Liver (tissue), 9 donors: ENCODE measurements around the gene ENGASE. TPM values are rescaled to one million over a fixed set of nuclear protein-coding genes. Genes with fewer than 3 reads are reported as not detected.

Experiments
- DNase-seq: peaks from one replicate; pipeline ENCODE4 v3.0.0-alpha.2; 2017; ENCODE audit warnings: low spot score
- H3K27ac ChIP-seq, 2 donors: one replicate each; pipeline ENCODE4 v1.7.0; 2013; ENCODE audit warnings: inconsistent platforms in 2 of 2, low read length in 2 of 2, control low read depth in 1 of 2, low read depth in 1 of 2, mild to moderate bottlenecking in 1 of 2
- H3K27me3 ChIP-seq, 4 donors: one replicate each; pipeline versions ENCODE4 v1.6.1 to v1.7.0; 2013; ENCODE audit warnings: low read length in 3 of 4, inconsistent platforms in 1 of 4, mild to moderate bottlenecking in 1 of 4, moderate library complexity in 1 of 4; ENCODE audit not compliant: control insufficient read depth in 4 of 4, insufficient read depth in 4 of 4
- H3K36me3 ChIP-seq, 4 donors: one replicate each; pipeline versions ENCODE4 v1.6.1 to v1.7.0; 2013; ENCODE audit warnings: low read length in 3 of 4, mild to moderate bottlenecking in 3 of 4, low read depth in 1 of 4, moderate library complexity in 1 of 4; ENCODE audit not compliant: control insufficient read depth in 4 of 4, insufficient read depth in 3 of 4
- H3K4me1 ChIP-seq, 4 donors: one replicate each; pipeline versions ENCODE4 v1.6.1 to v1.7.0; 2013; ENCODE audit warnings: low read length in 3 of 4, mild to moderate bottlenecking in 3 of 4, moderate library complexity in 1 of 4; ENCODE audit not compliant: control insufficient read depth in 4 of 4, insufficient read depth in 4 of 4
- H3K4me3 ChIP-seq, 3 donors: one replicate each; pipeline versions ENCODE4 v1.6.1 to v1.7.0; 2013; ENCODE audit warnings: low read length in 3 of 3, control low read depth in 1 of 3, low read depth in 1 of 3, mild to moderate bottlenecking in 1 of 3
- H3K9ac ChIP-seq, 2 donors: one replicate each; pipeline ENCODE4 v1.7.0; 2013; ENCODE audit warnings: low read length in 2 of 2, mild to moderate bottlenecking in 2 of 2, moderate library complexity in 2 of 2, control low read depth in 1 of 2, low read depth in 1 of 2
- H3K9me3 ChIP-seq, 4 donors: one replicate each; pipeline versions ENCODE4 v1.6.1 to v1.7.0; 2013; ENCODE audit warnings: low read length in 3 of 4; ENCODE audit not compliant: control insufficient read depth in 4 of 4
- ATF3 ChIP-seq: IDR thresholded peaks from 2 replicates; pipeline ENCODE4 v1.6.1; 2016; ENCODE audit warnings: antibody characterized with exemption
- CTCF ChIP-seq: fragments of 150-350 bp; IDR thresholded peaks from 2 replicates; pipeline ENCODE4 v1.5.1; 2017; ENCODE audit warnings: improper control_type of control experiment, low read depth, low read length; ENCODE audit not compliant: missing input control
- EGR1 ChIP-seq, 2 donors: IDR thresholded peaks; 2 replicates each; pipeline ENCODE4 v1.6.1; 2016 to 2018; ENCODE audit warnings: antibody characterized with exemption in 2 of 2, low read depth in 2 of 2
- FOXA1 ChIP-seq: IDR thresholded peaks from 2 replicates; pipeline ENCODE4 v1.6.1; 2016; ENCODE audit warnings: antibody characterized with exemption
- FOXA2 ChIP-seq: IDR thresholded peaks from 2 replicates; pipeline ENCODE4 v1.6.1; 2016; ENCODE audit warnings: antibody characterized with exemption
- GABPA ChIP-seq, 2 donors: IDR thresholded peaks in 1 of 2; conservative IDR thresholded peaks in 1 of 2; 2 replicates each; pipeline ENCODE4 v1.6.1; 2016; ENCODE audit warnings: antibody characterized with exemption in 2 of 2, mild to moderate bottlenecking in 1 of 2, moderate library complexity in 1 of 2
- HNF4A ChIP-seq, 2 donors: conservative IDR thresholded peaks; 2 replicates each; pipeline ENCODE4 v1.6.1; 2016; ENCODE audit warnings: antibody characterized with exemption in 2 of 2, mild to moderate bottlenecking in 2 of 2
- HNF4G ChIP-seq: IDR thresholded peaks from 2 replicates; pipeline ENCODE4 v1.6.1; 2016; ENCODE audit warnings: antibody characterized with exemption
- JUND ChIP-seq, 2 donors: IDR thresholded peaks; 2 replicates each; pipeline ENCODE4 v1.6.1; 2016; ENCODE audit warnings: antibody characterized with exemption in 2 of 2
- MAX ChIP-seq: IDR thresholded peaks from 2 replicates; pipeline ENCODE4 v1.6.1; 2016; ENCODE audit warnings: antibody characterized with exemption
- NR2F2 ChIP-seq: IDR thresholded peaks from 2 replicates; pipeline ENCODE4 v1.6.1; 2016; ENCODE audit warnings: antibody characterized with exemption
- RAD21 ChIP-seq, 2 donors: IDR thresholded peaks; 2 replicates each; pipeline ENCODE4 v1.6.1; 2016; ENCODE audit warnings: antibody characterized with exemption in 2 of 2, mild to moderate bottlenecking in 2 of 2
- RXRA ChIP-seq, 2 donors: IDR thresholded peaks; 2 replicates each; pipeline ENCODE4 v1.6.1; 2017 to 2018; ENCODE audit warnings: antibody characterized with exemption in 2 of 2, mild to moderate bottlenecking in 1 of 2
- SP1 ChIP-seq: IDR thresholded peaks from 2 replicates; pipeline ENCODE4 v1.6.1; 2018; ENCODE audit warnings: antibody characterized with exemption, mild to moderate bottlenecking
- TAF1 ChIP-seq: conservative IDR thresholded peaks from 2 replicates; pipeline ENCODE4 v1.6.1; 2016; ENCODE audit warnings: antibody characterized with exemption, mild to moderate bottlenecking
- YY1 ChIP-seq: IDR thresholded peaks from 2 replicates; pipeline ENCODE4 v1.6.1; 2016; ENCODE audit warnings: antibody characterized with exemption, mild to moderate bottlenecking
- ZBTB33 ChIP-seq: IDR thresholded peaks from 2 replicates; pipeline ENCODE4 v1.6.1; 2016; ENCODE audit warnings: antibody characterized with exemption
- WGBS: extraction: QIAGEN DNeasy Blood & Tissue Kit; methylation state at CpG from one replicate; pipeline ENCODE4 v1.1.7; 2013; 5-methylcytosine and 5-hydroxymethylcytosine counted together
- polyA plus RNA-seq, 2 donors: library from polyadenylated mRNA; stranded (reverse) in 1 of 2; unstranded in 1 of 2; fragments of 200-250 nt in 1 of 2; fragments of >200 nt in 1 of 2; fragmentation: Nextera tagmentation in 1 of 2; extraction: Ambion mirVana in 1 of 2; gene quantifications; one replicate each; pipeline versions ENCODE4 v1.2.1 to v1.2.3, GENCODE V29; 2013 to 2015
- total RNA-seq, 2 donors: library from RNA; depleted of rRNA; stranded (reverse); fragments of >200 nt; gene quantifications; one replicate each; pipeline ENCODE4 v1.2.3, GENCODE V29; 2014
- donor health status: healthy.
- donor health status: healthy.
- donor health status: healthy.
- donor health status: healthy.
- donor health status: healthy.

ENGASE gene
- total and polyA plus RNA-seq, 4 donors: 5.2 to 33.6 (median 7.8) TPM

GRCh38 chr17:79071161-79071740, 3.4 kb upstream of the ENGASE start:
- no peaks in the 10 kb centered on the region for H3K27me3 ChIP-seq
- H3K9me3 ChIP-seq: no peaks in the 10 kb centered on the region
- H3K4me3 ChIP-seq: no peak overlapping the region
- no peak overlapping the region for H3K27ac ChIP-seq
- WGBS: 93% methylated on average over 6 of the region's 6 CpGs
- H3K36me3 ChIP-seq: no peaks in the 10 kb centered on the region
- TF ChIP-seq MAX (no peak), JUND (IDR thresholded peaks at IDR 0.05) (no peak), HNF4A (conservative IDR thresholded peaks at IDR 0.05) (no peak), ZBTB33 (no peak), FOXA1 (no peak), ATF3 (no peak), YY1 (no peak), NR2F2 (no peak), TAF1 (no peak), RXRA (IDR thresholded peaks at IDR 0.05) (no peak), GABPA (IDR thresholded peaks at IDR 0.05 in 1 of 2, conservative IDR thresholded peaks at IDR 0.05 in 1 of 2) (no peak)
- DNase-seq: no peak
- H3K9ac ChIP-seq: no peak overlapping the region
- H3K4me1 ChIP-seq: peaks cover 5 to 12% (median 7%) of the 10 kb centered on the region in 4 donors

- Histone ChIP-seq H3K27ac (no peak overlapping the region), H3K9me3 (no peaks in the 10 kb centered on the region), H3K4me3 (no peak overlapping the region), H3K27me3 (no peaks in the 10 kb centered on the region), H3K4me1 (peaks cover 5 to 12% (median 7%) of the 10 kb centered on the region in 4 donors), H3K36me3 (no peaks in the 10 kb centered on the region), H3K9ac (no peak overlapping the region)
- DNase-seq: no peak
- TF ChIP-seq HNF4G (no peak), RXRA (IDR thresholded peaks at IDR 0.05) (no peak), FOXA2 (no peak), SP1 (no peak), NR2F2 (no peak), TAF1 (no peak), ATF3 (no peak), MAX (no peak), ZBTB33 (no peak), CTCF (no peak), YY1 (no peak), EGR1 (IDR thresholded peaks at IDR 0.05; ENCODE audit: low read depth in 2 of 2) (no peak), RAD21 (IDR thresholded peaks at IDR 0.05) (no peak)
- WGBS: 89% methylated on average over 10 of the region's 10 CpGs
These were observed 2.1 kb upstream of the ENGASE start for GRCh38 chr17:79072544-79072943.
